Effector memory CD4-positive, alpha-beta T cell (primary cell): ENCODE measurements around the gene HMGCL.
A peak's percentile ranks its signal among the peaks of the same experiment; 100 is the strongest.
"Not testable (repeated sequence)": the region's sequence is repeated elsewhere in the genome, so short reads cannot be mapped to it uniquely, and the experiment has no call there.

Source experiments
- DNase-seq, 3 donors: peaks; one replicate each; pipeline ENCODE4 v3.0.0-alpha.2; 2020
- H3K27ac ChIP-seq: 2 replicates; pipeline ENCODE4 v1.7.0; 2013; ENCODE audit warnings: mild to moderate bottlenecking, low read length, moderate library complexity; ENCODE audit not compliant: insufficient read depth, poor library complexity, severe bottlenecking
- H3K27me3 ChIP-seq: replicated peaks from 2 replicates; pipeline ENCODE4 v1.7.0; 2013; ENCODE audit warnings: mild to moderate bottlenecking, low read length; ENCODE audit not compliant: insufficient read depth, control insufficient read depth, poor library complexity, severe bottlenecking
- H3K36me3 ChIP-seq: 2 replicates; pipeline ENCODE4 v1.7.0; 2013; ENCODE audit warnings: mild to moderate bottlenecking, low read length, moderate library complexity; ENCODE audit not compliant: control insufficient read depth, insufficient read depth
- H3K4me1 ChIP-seq: 2 replicates; pipeline ENCODE4 v1.7.0; 2013; ENCODE audit warnings: low read length, mild to moderate bottlenecking; ENCODE audit not compliant: control insufficient read depth, insufficient read depth, poor library complexity, severe bottlenecking
- H3K4me3 ChIP-seq: 2 replicates; pipeline ENCODE4 v1.7.0; 2013; ENCODE audit warnings: low read length, low read depth, mild to moderate bottlenecking; ENCODE audit not compliant: insufficient read depth, poor library complexity, severe bottlenecking
- H3K9me3 ChIP-seq: 2 replicates; pipeline ENCODE4 v1.7.0; 2013; ENCODE audit warnings: mild to moderate bottlenecking, low read length, moderate library complexity; ENCODE audit not compliant: control insufficient read depth

HMGCL gene

DNA sequence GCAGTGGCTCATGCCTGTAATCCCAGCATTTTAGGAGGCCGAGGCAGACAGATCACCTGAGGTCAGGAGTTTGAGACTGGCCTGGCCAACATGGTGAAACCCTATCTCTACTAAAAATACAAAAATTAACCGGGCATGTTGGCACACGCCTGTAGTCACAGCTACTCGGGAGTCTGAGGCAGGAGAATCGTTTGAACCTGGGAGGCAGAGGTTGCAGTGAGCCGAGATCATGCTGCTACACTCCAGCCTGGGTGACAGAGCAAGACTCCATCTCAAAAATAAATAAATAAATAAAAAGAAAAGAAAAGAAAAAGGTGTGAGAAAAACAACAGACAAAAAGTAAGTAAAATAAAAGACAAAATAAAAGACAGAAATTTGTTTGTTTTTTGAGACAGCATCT lies 8.9 kb upstream of the HMGCL start:
- H3K27me3 ChIP-seq, DNase-seq, H3K27ac ChIP-seq, H3K36me3 ChIP-seq, H3K4me3 ChIP-seq, H3K4me1 ChIP-seq, H3K9me3 ChIP-seq: not testable (repeated sequence)

DNA sequence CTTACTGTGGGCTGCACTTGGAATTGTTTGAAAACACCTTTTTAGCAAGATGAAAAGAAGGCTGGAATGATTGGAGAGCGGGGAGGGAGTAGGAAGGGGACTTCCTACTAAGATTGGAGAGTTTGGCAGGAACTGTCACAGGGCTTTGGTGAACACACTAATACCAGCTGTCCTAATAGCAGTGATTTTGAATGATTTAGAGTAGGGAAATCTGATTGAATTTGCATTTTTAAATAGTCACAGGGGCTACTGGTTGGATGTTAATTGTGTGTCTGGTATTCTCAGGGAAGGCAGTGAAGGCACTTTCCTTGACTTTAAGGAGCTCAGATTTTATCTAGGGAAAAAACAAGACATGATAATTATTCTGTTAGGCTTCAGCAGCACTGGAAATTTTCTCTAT lies 2.5 kb upstream of the HMGCL start:
- Histone ChIP-seq H3K27me3 (no peaks in the 10 kb centered on the region), H3K36me3 (no peaks in the 10 kb centered on the region), H3K4me3 (no peak overlapping the region), H3K27ac (no peak overlapping the region), H3K9me3 (no peaks in the 10 kb centered on the region), H3K4me1 (no peaks in the 10 kb centered on the region)
- DNase-seq, result no peak

DNA sequence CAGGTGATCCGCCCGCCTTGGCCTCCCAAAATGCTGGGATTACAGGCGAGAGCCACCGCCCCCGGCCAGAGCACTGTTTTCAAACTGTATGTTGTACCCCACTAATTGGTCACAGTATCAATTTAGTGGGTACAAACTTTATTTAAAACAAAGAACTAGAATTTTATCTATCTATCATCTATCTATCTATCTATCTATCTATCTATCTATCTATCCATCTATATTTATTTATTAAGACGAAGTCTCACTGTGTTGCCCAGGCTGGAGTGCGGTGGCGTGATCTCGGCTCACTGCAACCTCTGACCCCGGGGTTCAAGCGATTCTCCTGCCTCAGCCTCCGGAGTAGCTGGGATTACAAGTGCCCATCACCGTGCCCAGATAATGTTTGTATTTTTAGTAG lies 1.4 kb upstream of the HMGCL start:
- not testable (repeated sequence) for H3K36me3 ChIP-seq, H3K9me3 ChIP-seq, H3K27me3 ChIP-seq, H3K27ac ChIP-seq, H3K4me1 ChIP-seq, DNase-seq, H3K4me3 ChIP-seq

DNA sequence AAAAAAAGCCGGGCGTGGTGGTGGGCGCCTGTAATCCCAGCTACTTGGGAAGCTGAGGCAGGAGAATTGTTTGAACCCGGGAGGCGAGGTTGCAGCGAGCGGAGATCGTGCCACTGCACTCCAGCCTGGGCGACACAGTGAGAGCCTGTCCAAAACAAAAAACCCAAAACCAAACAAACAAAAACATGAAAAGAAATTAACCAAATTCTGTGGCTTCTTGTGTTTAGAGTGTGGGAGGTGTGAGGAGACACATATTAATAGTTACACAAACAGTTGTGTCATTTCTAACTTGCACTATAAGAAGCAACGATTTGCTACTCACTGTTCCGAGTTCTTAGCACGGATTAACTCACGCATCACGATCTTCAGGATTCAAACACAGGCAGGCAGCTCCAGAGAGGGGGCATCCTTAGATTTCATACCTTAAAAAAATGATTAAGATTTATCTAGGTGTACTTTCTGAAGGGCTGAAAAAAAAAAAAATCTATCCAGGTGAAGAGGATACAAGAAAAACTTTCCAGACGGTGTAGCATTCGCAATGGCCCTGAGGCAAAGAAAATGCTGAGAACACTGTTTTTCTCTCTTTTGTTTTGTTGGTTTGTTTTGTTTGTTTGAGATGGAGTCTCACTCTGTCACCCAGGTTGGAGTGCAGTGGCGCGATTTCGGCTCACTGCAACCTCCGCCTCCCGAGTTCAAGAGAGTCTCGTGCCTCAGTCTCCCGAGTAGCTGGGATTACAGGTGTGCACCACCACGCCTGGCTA lies 713 bp upstream of the HMGCL start:
- Histone ChIP-seq H3K4me3 (peak overlapping the region; percentile 96), H3K36me3 (no peaks in the 10 kb centered on the region), H3K9me3 (no peaks in the 10 kb centered on the region), H3K4me1 (no peaks in the 10 kb centered on the region), H3K27me3 (no peaks in the 10 kb centered on the region), H3K27ac (peak overlapping the region; percentile 88)
- DNase-seq, result no peak

DNA sequence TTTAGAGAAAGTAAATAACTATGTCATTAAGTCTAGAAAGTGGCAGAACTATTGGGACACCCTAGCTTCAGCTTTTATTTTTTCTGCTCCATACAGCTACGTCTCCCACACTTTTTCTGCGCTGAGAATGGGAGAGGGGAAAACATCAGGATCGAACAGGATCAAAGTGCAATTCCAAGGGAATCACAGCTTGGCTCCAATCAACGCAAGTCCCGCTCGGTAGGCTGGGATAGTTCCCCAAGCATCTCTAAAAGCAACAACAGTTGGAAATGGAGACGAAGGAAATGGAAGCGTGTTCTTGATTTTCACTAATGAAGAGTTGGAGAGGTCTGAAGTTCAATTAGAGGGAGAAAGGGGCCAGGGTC lies 536 bp downstream of the HMGCL start:
- no peaks in the 10 kb centered on the region for H3K4me1 ChIP-seq
- no peaks in the 10 kb centered on the region for H3K9me3 ChIP-seq
- H3K4me3 ChIP-seq, result peak overlapping the region; percentile 96
- H3K27ac ChIP-seq, result peak overlapping the region; percentile 88
- no peaks in the 10 kb centered on the region for H3K27me3 ChIP-seq
- no peak for DNase-seq
- no peaks in the 10 kb centered on the region for H3K36me3 ChIP-seq

DNA sequence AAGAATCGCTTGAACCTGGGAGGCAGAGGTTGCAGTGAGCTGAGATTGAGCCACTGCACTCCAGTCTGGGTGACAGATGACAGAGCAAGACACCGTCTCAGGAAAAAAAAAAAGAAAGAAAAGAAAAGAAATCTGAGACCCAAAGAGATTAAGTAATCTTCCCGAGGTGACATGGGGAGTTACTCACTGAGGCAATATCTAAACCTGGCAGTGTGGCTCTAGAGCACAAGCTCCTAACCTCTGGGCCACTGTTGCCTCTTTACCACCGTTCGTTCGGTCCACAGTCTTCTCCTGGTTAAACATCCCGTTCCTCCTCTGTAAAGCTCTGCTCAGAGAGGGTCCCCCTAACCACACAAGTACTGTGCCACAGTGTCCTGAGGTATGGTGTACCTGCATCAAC lies 1.5 kb downstream of the HMGCL start:
- Histone ChIP-seq H3K27me3 (no peaks in the 10 kb centered on the region), H3K27ac (no peak overlapping the region), H3K9me3 (no peaks in the 10 kb centered on the region), H3K4me3 (no peak overlapping the region), H3K4me1 (no peaks in the 10 kb centered on the region), H3K36me3 (no peaks in the 10 kb centered on the region)
- DNase-seq, result no peak

DNA sequence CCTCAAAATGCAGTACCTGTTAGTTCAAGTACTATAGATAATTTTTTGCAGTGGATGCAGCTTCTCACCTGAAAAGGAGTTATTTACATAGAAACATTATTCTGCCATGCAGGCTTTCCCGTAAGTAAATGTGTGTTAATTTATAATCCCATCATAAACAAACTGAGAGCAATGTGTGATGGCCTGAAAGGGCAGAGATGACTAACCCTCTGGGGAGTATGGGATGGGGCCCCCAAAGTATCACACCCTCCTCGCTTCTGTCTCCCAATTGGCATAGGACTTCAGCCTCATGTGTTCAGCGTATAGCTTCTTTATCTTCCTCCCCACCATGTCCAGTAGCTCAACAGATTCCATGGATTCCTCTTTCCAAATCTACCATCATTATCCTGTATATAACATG lies 7.6 kb downstream of the HMGCL start:
- no peak for DNase-seq
- Histone ChIP-seq H3K4me3 (no peak overlapping the region), H3K9me3 (no peaks in the 10 kb centered on the region), H3K36me3 (peaks cover 29% of the 10 kb centered on the region), H3K4me1 (no peaks in the 10 kb centered on the region), H3K27ac (no peak overlapping the region), H3K27me3 (no peaks in the 10 kb centered on the region)

DNA sequence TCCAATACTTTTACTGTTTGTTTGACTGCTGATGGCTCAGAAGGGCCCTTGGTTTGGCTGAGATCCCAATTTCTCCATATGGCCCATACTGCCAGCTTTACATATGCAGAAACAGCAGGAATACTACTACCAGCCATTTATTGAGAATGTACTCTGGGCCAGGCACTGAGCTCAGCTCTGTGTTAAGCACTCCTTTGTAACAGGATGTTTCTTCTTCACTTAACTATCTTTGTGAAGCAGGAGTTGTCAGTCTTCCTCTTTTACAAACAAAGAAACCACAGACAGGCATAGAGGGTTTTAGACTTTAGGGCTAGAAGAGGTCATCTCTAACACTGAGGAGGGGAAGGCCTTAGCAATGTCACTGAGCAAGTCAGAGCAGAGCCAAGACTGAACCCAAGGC lies 8.3 kb downstream of the HMGCL start:
- Histone ChIP-seq H3K4me1 (no peaks in the 10 kb centered on the region), H3K27me3 (no peaks in the 10 kb centered on the region), H3K9me3 (no peaks in the 10 kb centered on the region), H3K27ac (no peak overlapping the region), H3K36me3 (peaks cover 32% of the 10 kb centered on the region), H3K4me3 (no peak overlapping the region)
- no peak for DNase-seq

DNA sequence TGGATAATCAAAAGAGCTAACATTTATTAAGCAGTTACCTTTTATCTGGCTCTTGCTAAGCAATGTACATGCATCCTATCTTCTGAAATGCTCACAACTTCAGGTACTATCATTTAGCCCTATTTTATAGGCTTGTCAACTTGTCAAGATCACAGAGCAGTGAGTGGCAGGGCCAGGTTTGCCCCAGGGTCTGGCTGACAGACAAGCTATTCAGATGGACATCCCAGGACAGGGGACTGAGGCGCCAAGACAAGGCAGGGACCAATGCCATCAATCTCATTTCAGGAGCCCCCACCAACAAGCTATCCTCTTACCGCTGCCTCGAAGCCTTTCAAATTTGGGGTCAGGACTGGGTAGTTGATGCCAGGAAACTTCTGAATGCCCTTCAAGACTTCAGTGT lies 8.9 kb downstream of the HMGCL start:
- no peak for DNase-seq
- Histone ChIP-seq H3K27me3 (no peaks in the 10 kb centered on the region), H3K4me1 (no peaks in the 10 kb centered on the region)

DNA sequence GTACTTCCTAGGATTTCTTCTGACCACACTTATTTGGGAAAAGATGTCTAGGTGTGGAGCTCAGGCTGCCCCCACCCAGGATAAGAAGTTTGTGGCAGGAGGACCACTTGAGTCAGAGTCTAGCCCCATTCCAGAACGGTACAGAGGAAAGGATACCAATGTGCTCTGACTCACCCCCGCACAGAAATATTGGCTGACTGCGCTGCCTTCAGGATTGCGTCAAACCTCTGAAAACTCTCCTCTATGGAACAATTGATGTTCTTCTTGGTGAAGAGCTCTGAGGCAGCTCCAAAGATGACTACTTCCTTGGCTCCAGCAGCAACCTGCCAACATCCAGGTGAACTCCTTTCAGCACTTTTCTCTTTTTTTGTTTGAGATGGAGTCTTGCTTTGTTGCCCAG lies 11.2 kb downstream of the HMGCL start:
- DNase-seq, result no peak
- no peaks in the 10 kb centered on the region for H3K4me1 ChIP-seq
- H3K4me3 ChIP-seq, result no peak overlapping the region
- H3K36me3 ChIP-seq, result peaks cover 32% of the 10 kb centered on the region
- H3K27ac ChIP-seq, result no peak overlapping the region
- H3K9me3 ChIP-seq, result no peaks in the 10 kb centered on the region
- H3K27me3 ChIP-seq, result no peaks in the 10 kb centered on the region

More for the DNA sequence above, 8.9 kb downstream of the HMGCL start:
- peaks cover 32% of the 10 kb centered on the region for H3K36me3 ChIP-seq
- H3K4me3 ChIP-seq, result no peak overlapping the region
- H3K9me3 ChIP-seq, result no peaks in the 10 kb centered on the region
- no peak overlapping the region for H3K27ac ChIP-seq
